Amniotic epithelial cell (primary cell): ENCODE measurements around the gene CKS1B.
"Not testable (repeated sequence)": the region's sequence is repeated elsewhere in the genome, so short reads cannot be mapped to it uniquely, and the experiment has no call there.

Source experiments
- DNase-seq: peaks from one replicate; pipeline ENCODE4 v3.0.0-alpha.2; 2010; ENCODE audit warnings: low read depth

CKS1B gene

GRCh38 chr1:154964359-154964758 lies 10.1 kb upstream of the CKS1B start:
- no peak for DNase-seq

- DNase-seq, result no peak
These were observed 8.4 kb upstream of the CKS1B start for GRCh38 chr1:154966111-154966510.

GRCh38 chr1:154967331-154967950 lies 7.0 kb upstream of the CKS1B start:
- no peak for DNase-seq

GRCh38 chr1:154968731-154969130 lies 5.8 kb upstream of the CKS1B start:
- DNase-seq, result no peak

GRCh38 chr1:154969246-154969645 lies 5.2 kb upstream of the CKS1B start:
- DNase-seq, result no peak

- DNase-seq, result no peak
These were observed 4.5 kb upstream of the CKS1B start for GRCh38 chr1:154969860-154970452.

- peak; percentile 86 for DNase-seq
These were observed 3.7 kb upstream of the CKS1B start, which contains the start of gene SHC1 for GRCh38 chr1:154970631-154971340. Gene SHC1, minus strand, starts transcription at chr1:154970747. Its CDS starts 221 bp downstream, at chr1:154970526.

- no peak for DNase-seq
These were observed 3.0 kb upstream of the CKS1B start for GRCh38 chr1:154971341-154971998.

GRCh38 chr1:154972213-154972516 lies 2.3 kb upstream of the CKS1B start:
- no peak for DNase-seq

- DNase-seq, result peak; percentile 94
These were observed 1.8 kb upstream of the CKS1B start for GRCh38 chr1:154972517-154973343.

- peak; percentile 95 for DNase-seq
These were observed 958 bp upstream of the CKS1B start for GRCh38 chr1:154973344-154974101.

- peak; percentile 84 for DNase-seq
These were observed 427 bp downstream of the CKS1B start for GRCh38 chr1:154974808-154975408.

GRCh38 chr1:154975409-154976059 lies 1.1 kb downstream of the CKS1B start:
- DNase-seq, result peak; percentile 52

- DNase-seq, result not testable (repeated sequence)
These were observed 3.3 kb downstream of the CKS1B start for GRCh38 chr1:154977762-154978161.

GRCh38 chr1:154978360-154978759 lies 3.9 kb downstream of the CKS1B start:
- DNase-seq, result no peak

- DNase-seq, result no peak
These were observed 7.9 kb downstream of the CKS1B start for GRCh38 chr1:154982341-154982740.

GRCh38 chr1:154982897-154983648 lies 8.6 kb downstream of the CKS1B start, which contains the start of gene FLAD1:
Gene FLAD1, plus strand, starts transcription at chr1:154983344. Its CDS starts 351 bp downstream, at chr1:154983695.
- DNase-seq, result peak; percentile 100

- no peak for DNase-seq
These were observed 9.4 kb downstream of the CKS1B start for GRCh38 chr1:154983776-154984466.

GRCh38 chr1:154986736-154987135 lies 12.3 kb downstream of the CKS1B start:
- DNase-seq, result not testable (repeated sequence)
